HepG2 (cell line): Measurements from ENCODE around the gene RAB22A. TPM values are rescaled to one million over a fixed set of nuclear protein-coding genes. Genes with fewer than 3 reads are reported as not detected.

Source experiments
- ATF4 ChIP-seq, 2 experiments: fragments of 450-650 bp in 1 of 2; sonication (generic) in 1 of 2; formaldehyde crosslinking; IDR thresholded peaks; 2 replicates each; pipeline versions ENCODE4 v1.5.0 to v1.8.0; 2020 to 2022; ENCODE audit warnings: mild to moderate bottlenecking in 1 of 2, missing genetic modification reagents in 1 of 2
- BATF2 ChIP-seq: sonication (generic); formaldehyde crosslinking; IDR thresholded peaks from 2 replicates; pipeline ENCODE4 v1.8.0; 2022; ENCODE audit warnings: mild to moderate bottlenecking, missing genetic modification reagents, moderate library complexity
- BRF2 ChIP-seq: sonication (generic); formaldehyde crosslinking; IDR thresholded peaks from 2 replicates; pipeline ENCODE4 v1.8.1; 2022; ENCODE audit warnings: mild to moderate bottlenecking, missing genetic modification reagents
- FOXP4 ChIP-seq: sonication (generic); formaldehyde crosslinking; IDR thresholded peaks from 2 replicates; pipeline ENCODE4 v1.4.0; 2020; ENCODE audit warnings: missing genetic modification reagents
- NR2F6 ChIP-seq, 2 experiments: IDR thresholded peaks; 2 replicates each; pipeline ENCODE4 v1.6.1; 2016; ENCODE audit warnings: antibody characterized with exemption in 1 of 2, mild to moderate bottlenecking in 1 of 2
- PAX8 ChIP-seq: sonication (generic); formaldehyde crosslinking; IDR thresholded peaks from 2 replicates; pipeline ENCODE4 v1.8.0; 2022; ENCODE audit warnings: mild to moderate bottlenecking, missing genetic modification reagents, borderline replicate concordance
- PITX1 ChIP-seq: sonication (generic); formaldehyde crosslinking; IDR thresholded peaks from 2 replicates; pipeline ENCODE4 v1.5.1; 2020; ENCODE audit warnings: mild to moderate bottlenecking, missing genetic modification reagents
- PRDM4 ChIP-seq: sonication (generic); formaldehyde crosslinking; IDR thresholded peaks from 2 replicates; pipeline ENCODE4 v1.9.0; 2021; ENCODE audit warnings: missing genetic modification reagents, borderline replicate concordance
- REL ChIP-seq: sonication (generic); formaldehyde crosslinking; conservative IDR thresholded peaks from 2 replicates; pipeline ENCODE4 v1.8.0; 2022; ENCODE audit warnings: mild to moderate bottlenecking, missing genetic modification reagents, moderate library complexity
- SETDB1 ChIP-seq: sonication (generic); formaldehyde crosslinking; IDR thresholded peaks from 2 replicates; pipeline ENCODE4 v1.5.1; 2020; ENCODE audit warnings: missing genetic modification reagents, mild to moderate bottlenecking, borderline replicate concordance
- TAF15 ChIP-seq: fragments of 200-400 bp; formaldehyde crosslinking; IDR thresholded peaks from one replicate; pipeline ENCODE4 v1.6.1; 2018; ENCODE audit warnings: mild to moderate bottlenecking, low read depth, low read length; ENCODE audit not compliant: poor library complexity, severe bottlenecking
- TARDBP ChIP-seq: sonication (generic); formaldehyde crosslinking; IDR thresholded peaks from 2 replicates; pipeline ENCODE4 v1.8.0; 2022; ENCODE audit warnings: mild to moderate bottlenecking, missing genetic modification reagents
- WIZ ChIP-seq: sonication (generic); formaldehyde crosslinking; IDR thresholded peaks from 2 replicates; pipeline ENCODE4 v1.5.1; 2020; ENCODE audit warnings: mild to moderate bottlenecking, missing genetic modification reagents
- ZBTB38 ChIP-seq: sonication (generic); formaldehyde crosslinking; IDR thresholded peaks from 2 replicates; pipeline ENCODE4 v1.5.1; 2020; ENCODE audit warnings: mild to moderate bottlenecking, missing genetic modification reagents
- ZNF138 ChIP-seq: sonication (generic); formaldehyde crosslinking; IDR thresholded peaks from 2 replicates; pipeline ENCODE4 v1.5.0; 2020; ENCODE audit warnings: mild to moderate bottlenecking, low read depth, missing genetic modification reagents
- ZNF362 ChIP-seq: sonication (generic); formaldehyde crosslinking; IDR thresholded peaks from 2 replicates; pipeline ENCODE4 v1.4.0; 2020; ENCODE audit warnings: missing genetic modification reagents, mild to moderate bottlenecking, borderline replicate concordance
- ZNF501 ChIP-seq: sonication (generic); formaldehyde crosslinking; IDR thresholded peaks from 2 replicates; pipeline ENCODE4 v1.5.1; 2020; ENCODE audit warnings: mild to moderate bottlenecking, moderate library complexity, missing genetic modification reagents
- ZNF605 ChIP-seq: sonication (generic); formaldehyde crosslinking; IDR thresholded peaks from 2 replicates; pipeline ENCODE4 v1.8.0; 2022; ENCODE audit warnings: mild to moderate bottlenecking, missing genetic modification reagents
- polyA plus RNA-seq, 8 experiments: library from polyadenylated mRNA; depleted of rRNA in 3 of 8; stranded (reverse) in 7 of 8; unstranded in 1 of 8; fragments of >200 nt; fragmentation: Illumina TruSeq in 4 of 8; extraction: Trizol in 4 of 8; gene quantifications; 2 replicates each; pipeline versions ENCODE4 v1.2.1 to v1.2.3, GENCODE V29; 2011 to 2016; ENCODE audit warnings: low read depth in 4 of 8, missing spikeins in 1 of 8, mixed read lengths in 1 of 8; ENCODE audit not compliant: insufficient read depth in 1 of 8
- total RNA-seq, 5 experiments: library from RNA; depleted of rRNA; stranded (reverse); fragments of >200 nt; fragmentation: Illumina TruSeq; extraction: Trizol; gene quantifications; 2 replicates each; pipeline ENCODE4 v1.2.3, GENCODE V29; 2016; ENCODE audit warnings: low read depth in 1 of 5

RAB22A gene
- total and polyA plus RNA-seq, 2 of the 13 experiments (the other 11 are each of a cell fraction or from before 2014, with no cell fraction given): 10.7 to 11.2 TPM

- TF ChIP-seq BATF2 (CRISPR knock-in tag): 0 out of 2 replicates have a peak, but pooled peaks have one; percentile 69
- 0 out of 2 replicates have a peak, but pooled peaks have one; percentile 0 for TF ChIP-seq PRDM4
- TF ChIP-seq ZBTB38 (CRISPR knock-in tag): peak; percentile 94
- no peak for TF ChIP-seq FOXP4 (CRISPR knock-in tag)
- TF ChIP-seq SETDB1 (CRISPR knock-in tag): no peak
- peak; percentile 21; the same call in 1 of the 2 replicates for TF ChIP-seq ZNF501 (CRISPR knock-in tag)
- peak in 1 of 2 experiments; percentile 28; a peak in 1 of 4 replicates for TF ChIP-seq ATF4 (CRISPR knock-in tag; IDR thresholded peaks at IDR 0.05)
- no peak for TF ChIP-seq PITX1 (CRISPR knock-in tag)
- peak; percentile 82 for TF ChIP-seq REL (CRISPR knock-in tag)
- TF ChIP-seq ZNF138 (CRISPR knock-in tag): no peak
- TF ChIP-seq ZNF362 (CRISPR knock-in tag): no peak
- no peak for TF ChIP-seq PAX8 (CRISPR knock-in tag)
- no peak for TF ChIP-seq TAF15
- TF ChIP-seq WIZ (CRISPR knock-in tag): peak; percentile 51; the same call in 1 of the 2 replicates
- peak; percentile 76; the same call in 1 of the 2 replicates for TF ChIP-seq ZNF605 (CRISPR knock-in tag)
- no peak for TF ChIP-seq BRF2 (CRISPR knock-in tag)
- TF ChIP-seq TARDBP: no peak
- TF ChIP-seq NR2F6 (IDR thresholded peaks at IDR 0.05): no peak
- 0 out of 2 replicates have a peak, but pooled peaks have one; percentile 6 for TF ChIP-seq NR2F6 (CRISPR knock-in tag; IDR thresholded peaks at IDR 0.05)
Observed at GRCh38 chr20:58389968-58390658, 80.6 kb downstream of the RAB22A start (continued).
